Measurements from ENCODE around the gene CUL1.

GRCh38 chr7:148729984-148730733 lies 31.5 kb downstream of the CUL1 start:
- TF ChIP-seq, protein P1, sequence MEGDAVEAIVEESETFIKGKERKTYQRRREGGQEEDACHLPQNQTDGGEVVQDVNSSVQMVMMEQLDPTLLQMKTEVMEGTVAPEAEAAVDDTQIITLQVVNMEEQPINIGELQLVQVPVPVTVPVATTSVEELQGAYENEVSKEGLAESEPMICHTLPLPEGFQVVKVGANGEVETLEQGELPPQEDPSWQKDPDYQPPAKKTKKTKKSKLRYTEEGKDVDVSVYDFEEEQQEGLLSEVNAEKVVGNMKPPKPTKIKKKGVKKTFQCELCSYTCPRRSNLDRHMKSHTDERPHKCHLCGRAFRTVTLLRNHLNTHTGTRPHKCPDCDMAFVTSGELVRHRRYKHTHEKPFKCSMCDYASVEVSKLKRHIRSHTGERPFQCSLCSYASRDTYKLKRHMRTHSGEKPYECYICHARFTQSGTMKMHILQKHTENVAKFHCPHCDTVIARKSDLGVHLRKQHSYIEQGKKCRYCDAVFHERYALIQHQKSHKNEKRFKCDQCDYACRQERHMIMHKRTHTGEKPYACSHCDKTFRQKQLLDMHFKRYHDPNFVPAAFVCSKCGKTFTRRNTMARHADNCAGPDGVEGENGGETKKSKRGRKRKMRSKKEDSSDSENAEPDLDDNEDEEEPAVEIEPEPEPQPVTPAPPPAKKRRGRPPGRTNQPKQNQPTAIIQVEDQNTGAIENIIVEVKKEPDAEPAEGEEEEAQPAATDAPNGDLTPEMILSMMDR (IDR thresholded peaks at IDR 0.05): no peak
- no peak for TF ChIP-seq POLR2A (IDR thresholded peaks at IDR 0.05)
